ENCODE results near the gene RHOBTB3.

DNA sequence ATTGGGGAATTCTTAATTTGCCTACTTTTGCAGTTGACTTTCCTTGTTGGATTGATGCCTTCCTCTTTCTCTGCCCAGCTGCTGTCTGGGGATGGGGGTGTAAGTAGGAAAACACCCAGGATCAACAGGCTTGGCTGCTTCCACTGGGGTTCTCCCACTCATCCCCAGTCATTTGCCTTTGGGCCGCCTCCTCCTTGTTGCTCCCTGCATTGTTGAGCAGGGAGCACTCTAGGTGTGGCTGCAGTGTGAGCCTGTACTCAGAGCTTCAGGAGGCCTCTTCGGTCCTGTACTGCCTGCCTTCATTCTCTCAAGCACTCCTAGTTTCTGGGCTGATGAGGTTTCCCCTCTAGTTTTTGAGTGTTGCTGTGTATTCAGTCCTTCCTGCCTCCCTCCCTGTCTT is 12.1 kb downstream of the RHOBTB3 start:
- TF ChIP-seq CTCF (IDR thresholded peaks at IDR 0.05), result no peak
- no peak for TF ChIP-seq POLR2A (IDR thresholded peaks at IDR 0.05)
- TF ChIP-seq POLR2AphosphoS5 (IDR thresholded peaks at IDR 0.05), result no peak

Measured in prostate gland (tissue), 2 donors.